ENCODE measurements around the gene SCRT2.

DNA sequence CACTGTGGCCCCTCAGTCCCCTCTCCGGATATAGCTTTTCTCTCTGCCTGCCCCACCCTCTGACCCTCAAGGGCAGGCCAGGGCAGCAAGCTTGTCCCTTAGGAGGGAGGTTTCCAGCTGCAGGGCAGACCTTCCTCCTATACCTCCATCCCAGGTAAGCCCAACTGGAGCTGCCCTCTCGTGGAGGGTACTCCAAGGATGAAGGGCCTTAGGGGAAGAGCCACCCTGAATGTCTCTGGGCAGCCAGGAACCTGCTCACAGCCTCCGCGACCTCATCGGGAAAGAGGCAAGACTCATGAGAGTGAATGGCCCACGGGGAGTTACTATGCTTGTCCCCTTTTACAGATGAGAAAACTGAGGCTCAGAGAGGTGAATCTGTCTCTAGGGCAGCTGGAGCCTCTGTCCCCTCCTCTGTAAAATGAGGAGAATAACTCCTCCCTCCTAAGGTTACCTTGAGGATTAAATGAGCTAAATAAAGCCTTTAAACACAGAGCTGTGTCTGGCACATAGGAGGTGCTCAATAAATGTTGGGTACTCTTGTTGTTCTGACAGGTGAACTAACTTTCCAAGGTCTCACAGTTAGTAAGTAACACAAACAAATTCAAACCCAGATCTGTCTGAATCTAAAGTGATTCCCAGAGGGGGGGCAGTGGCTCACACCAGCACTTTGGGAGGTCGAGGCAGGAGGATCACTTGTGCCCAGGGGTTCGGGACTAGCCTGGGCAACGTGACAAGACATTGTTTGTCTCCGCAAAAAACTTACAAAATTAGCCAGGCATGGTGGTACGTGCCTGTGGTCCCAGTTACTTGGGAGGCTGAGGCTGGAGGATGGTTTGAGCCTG is 34.7 kb downstream of the SCRT2 start:
- TF ChIP-seq POLR2A (IDR thresholded peaks at IDR 0.05; ENCODE audit: low read length) (no peak), GATA1 (IDR thresholded peaks at IDR 0.05; ENCODE audit: low read depth, low read length) (no peak)

Data from erythroblast (primary cell).